GM18868 (cell line): ENCODE results near the gene TMEM147.
"Not testable (repeated sequence)": the region's sequence is repeated elsewhere in the genome, so short reads cannot be mapped to it uniquely, and the experiment has no call there.

Source experiments
- ATAC-seq: cut with Tn5 transposase; IDR thresholded peaks from one replicate; pipeline ENCODE4 v1.9.1; 2021; ENCODE audit warnings: mild to moderate bottlenecking, moderate library complexity; ENCODE audit not compliant: unreplicated experiment

TMEM147 gene

GRCh38 chr19:35561436-35561835, 16.0 kb downstream of the TMEM147 start:
- no peak for ATAC-seq

DNA sequence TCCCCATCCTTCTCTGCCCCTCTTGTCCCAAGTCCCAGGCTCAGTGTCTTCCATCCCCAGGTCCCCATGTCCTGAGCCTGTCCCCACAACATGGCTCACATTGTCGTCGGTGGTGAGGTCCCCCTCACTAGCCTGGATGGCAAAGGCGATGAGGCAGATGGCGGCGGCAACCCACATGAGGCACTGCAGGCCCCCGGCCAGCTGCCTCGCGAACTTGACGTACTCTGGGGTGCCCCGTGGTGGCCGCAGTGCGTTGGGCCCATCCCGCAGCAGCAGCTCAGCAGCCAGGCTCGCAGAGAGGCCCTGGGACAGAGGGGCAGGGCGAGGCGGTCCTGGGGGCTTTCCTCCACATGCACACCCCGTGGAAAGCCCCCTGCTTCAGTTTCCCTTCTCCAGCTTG, 16.9 kb downstream of the TMEM147 start:
- no peak for ATAC-seq

GRCh38 chr19:35562776-35563175, 17.4 kb downstream of the TMEM147 start:
- ATAC-seq: no peak

- ATAC-seq: no peak
Observed at GRCh38 chr19:35563207-35563829, 17.9 kb downstream of the TMEM147 start, which contains the start of gene ATP4A. Gene ATP4A, minus strand, starts transcription at chr19:35563658. Its CDS starts 29 bp downstream, at chr19:35563629.

DNA sequence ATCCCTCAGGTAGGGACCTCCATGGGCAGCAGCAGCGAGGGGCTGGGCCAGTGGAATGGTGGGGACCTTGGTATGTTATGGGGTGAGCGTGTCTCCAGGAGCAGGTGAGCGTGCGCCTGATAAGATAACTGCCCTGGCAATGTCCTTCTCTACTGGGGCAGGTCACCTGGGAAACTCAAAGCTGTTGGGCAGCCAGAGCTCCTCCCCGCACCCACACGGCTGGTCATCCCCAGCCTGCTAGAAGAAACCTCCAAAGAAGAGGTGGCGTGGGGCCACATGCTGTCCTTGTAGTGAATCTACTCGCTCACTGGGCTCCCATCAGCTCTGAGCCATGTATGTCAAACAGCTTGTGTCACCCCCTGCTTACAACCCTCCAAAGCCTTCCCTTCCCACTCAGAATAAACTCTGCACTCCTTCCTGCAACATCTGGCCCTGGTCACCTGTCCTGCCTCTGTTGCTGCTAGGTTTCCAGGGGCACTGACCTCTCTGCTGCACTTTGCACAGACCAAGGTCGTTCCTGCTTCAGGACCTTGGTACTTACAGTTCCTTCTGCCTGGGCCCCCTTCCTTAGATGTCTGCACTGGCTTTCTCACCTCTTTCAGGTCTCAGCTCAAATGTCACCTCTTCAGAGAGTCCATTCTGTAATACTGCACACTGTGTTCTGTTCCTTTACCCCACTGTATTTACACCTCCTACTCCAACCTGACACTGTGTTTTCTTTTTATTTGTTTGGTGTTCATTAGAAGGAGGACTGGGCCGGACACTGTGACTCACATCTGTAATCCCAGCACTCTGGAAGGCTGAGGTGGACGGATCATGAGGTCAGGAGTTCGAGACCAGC, 19.8 kb downstream of the TMEM147 start:
- no peak for ATAC-seq

GRCh38 chr19:35566738-35567137, 21.3 kb downstream of the TMEM147 start:
- no peak for ATAC-seq

DNA sequence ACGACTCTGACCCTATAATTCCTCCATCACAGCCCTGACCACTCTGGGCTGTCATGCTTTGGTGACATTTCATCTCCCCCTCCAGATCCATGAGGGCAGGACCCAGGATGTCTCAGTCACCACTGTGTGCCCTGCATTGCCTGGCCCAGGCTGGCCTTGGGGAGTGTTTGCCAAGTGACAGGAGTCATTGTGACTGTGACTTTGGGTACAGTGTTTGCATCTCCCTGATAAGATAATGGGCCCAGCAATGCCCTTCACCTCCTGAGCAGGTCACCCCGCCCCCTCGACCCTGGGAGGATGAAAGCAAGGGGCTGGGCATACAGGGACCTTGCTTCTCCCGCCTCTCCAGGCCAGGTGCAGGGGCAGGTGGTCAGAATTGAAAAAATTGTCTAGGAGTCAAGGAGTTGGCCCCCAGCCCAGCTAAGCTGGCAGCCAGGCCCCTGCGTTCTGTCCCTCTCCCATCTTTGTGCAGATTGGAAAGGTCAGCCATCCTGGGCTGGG, 23.9 kb downstream of the TMEM147 start:
- no peak for ATAC-seq

- ATAC-seq: no peak
Observed at GRCh38 chr19:35571406-35571965, 26.1 kb downstream of the TMEM147 start.

GRCh38 chr19:35577918-35578317, 32.5 kb downstream of the TMEM147 start:
- ATAC-seq: no peak

DNA sequence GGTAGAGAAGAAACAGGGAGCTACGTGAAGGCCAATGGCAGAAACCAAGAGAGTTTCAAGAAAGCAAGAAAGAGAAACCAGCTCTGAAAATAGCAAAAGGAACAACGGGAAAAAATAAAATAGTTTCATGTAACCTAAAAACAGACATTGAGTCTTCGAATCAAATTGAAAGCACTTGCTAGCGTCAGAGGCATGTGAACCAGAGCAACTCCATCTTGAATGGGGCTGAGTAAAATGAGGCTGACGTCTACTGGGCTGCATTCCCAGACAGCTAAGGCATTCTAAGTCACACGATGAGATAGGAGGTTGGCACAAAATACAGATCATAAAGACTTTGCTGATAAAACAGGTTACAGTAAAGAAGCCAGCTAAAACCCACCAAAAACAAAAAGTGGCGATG, 33.3 kb downstream of the TMEM147 start:
- ATAC-seq: no peak

GRCh38 chr19:35582760-35583159, 37.3 kb downstream of the TMEM147 start:
- ATAC-seq: no peak

GRCh38 chr19:35585848-35586247, 40.4 kb downstream of the TMEM147 start, which contains the start of gene PMIS2:
Gene PMIS2, plus strand, starts transcription at chr19:35586173. Its CDS starts 87 bp downstream, at chr19:35586260.
- no peak for ATAC-seq

GRCh38 chr19:35587321-35587720, 41.9 kb downstream of the TMEM147 start:
- no peak for ATAC-seq

DNA sequence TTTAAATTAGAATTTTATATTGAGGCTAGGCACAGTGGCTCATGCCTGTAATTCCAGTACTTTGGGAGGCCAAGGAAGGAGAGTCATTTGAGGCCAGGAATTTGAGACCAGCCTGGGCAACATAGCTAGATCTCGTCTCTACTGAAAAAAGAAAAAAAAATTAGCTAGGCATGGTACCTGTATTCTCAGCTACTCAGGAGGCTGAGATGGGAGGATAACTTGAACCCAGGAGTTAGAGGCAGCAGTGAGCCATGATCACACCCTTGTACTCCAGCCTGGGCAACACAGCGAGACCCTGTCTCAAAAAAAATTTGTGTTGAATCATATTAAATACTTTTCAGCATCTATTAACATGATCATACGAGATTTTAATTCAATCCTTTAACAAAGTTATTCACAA, 45.4 kb downstream of the TMEM147 start:
- ATAC-seq: no peak

DNA sequence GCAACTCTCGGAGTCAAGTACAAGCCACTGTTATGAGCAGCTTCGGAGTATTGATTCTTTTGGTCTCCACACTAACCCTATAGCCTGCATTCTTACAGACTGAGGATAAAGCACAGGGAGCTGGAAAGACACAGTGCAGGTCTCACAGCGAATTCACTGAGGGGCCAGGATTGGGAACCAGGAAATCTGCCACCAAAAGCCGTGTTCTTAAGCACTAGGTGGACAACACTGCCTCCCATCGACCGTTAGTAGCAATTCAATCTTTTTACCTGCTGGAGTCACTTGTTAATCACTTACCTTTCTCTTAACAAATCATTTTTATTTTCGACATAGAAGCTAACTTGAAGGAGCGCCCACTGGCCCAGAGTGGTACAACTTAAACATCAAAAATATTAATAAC, 46.8 kb downstream of the TMEM147 start:
- ATAC-seq: no peak

DNA sequence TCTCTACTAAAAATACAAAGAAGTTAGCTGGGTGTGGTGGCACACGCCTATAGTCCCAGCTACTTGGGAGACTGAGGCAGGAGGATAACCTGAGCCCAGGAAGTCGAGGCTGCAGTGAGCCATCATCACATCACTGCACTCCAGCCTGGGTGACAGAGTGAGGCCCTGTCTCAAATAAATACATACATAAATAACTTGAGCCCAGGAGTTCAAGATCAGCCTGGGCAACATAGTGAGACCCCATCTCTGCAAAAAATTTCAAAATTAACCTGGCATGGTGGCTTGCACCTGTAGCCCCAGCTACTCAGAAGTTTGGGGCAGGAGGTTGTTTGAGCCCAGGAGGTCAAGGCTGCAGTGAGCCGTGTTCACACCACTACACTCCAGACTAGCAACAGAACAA, 49.6 kb downstream of the TMEM147 start:
- not testable (repeated sequence) for ATAC-seq

- no peak for ATAC-seq
Observed at GRCh38 chr19:35595928-35596327, 50.5 kb downstream of the TMEM147 start.

GRCh38 chr19:35596366-35596999, 51.1 kb downstream of the TMEM147 start:
- ATAC-seq: peak; percentile 50
